ENCODE results near the gene PKD2L1.

Gene PKD2L1

DNA sequence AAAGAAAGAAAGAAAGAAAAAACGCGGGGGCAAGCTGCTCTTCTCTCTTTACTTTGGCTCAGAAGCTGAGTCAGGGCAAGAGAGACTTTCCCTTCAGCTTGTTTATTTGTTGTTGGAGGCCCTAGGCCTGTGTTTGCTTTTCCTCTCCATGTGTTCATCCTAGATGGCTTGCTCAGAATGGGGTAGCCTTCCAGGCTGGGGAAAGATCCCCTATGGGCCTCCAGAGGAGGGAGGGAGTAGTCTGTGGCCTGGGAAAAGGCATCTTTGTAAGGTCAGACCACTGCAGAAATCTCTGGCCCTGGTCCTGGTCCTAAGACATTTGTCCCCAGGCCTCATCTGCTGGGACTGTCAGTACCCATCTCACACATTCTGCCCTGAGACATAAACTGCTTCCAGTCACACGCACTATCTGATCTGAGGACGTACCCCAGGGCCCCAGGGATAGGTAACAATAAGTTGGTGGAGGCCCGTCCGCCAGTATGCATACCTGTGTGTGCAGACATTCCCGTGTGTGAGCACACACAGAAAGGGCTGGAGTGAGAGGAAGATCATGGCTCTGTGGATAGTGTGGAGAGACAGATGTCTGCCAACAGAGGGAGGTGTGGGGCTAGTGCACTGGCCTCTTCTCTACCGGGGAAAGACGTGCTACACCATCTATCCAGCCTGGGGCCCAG lies 12.1 kb upstream of the PKD2L1 start:
- TF ChIP-seq SIN3A (IDR thresholded peaks at IDR 0.05; ENCODE audit: borderline replicate concordance, insufficient read depth, low read length) (no peak), TAF1 (IDR thresholded peaks at IDR 0.05; ENCODE audit: borderline replicate concordance, insufficient read depth, low read length) (no peak), FOXP2 (optimal IDR thresholded peaks at IDR 0.05; ENCODE audit: borderline replicate concordance, extremely low read depth, extremely low read length, insufficient read depth) (no peak), POLR2AphosphoS5 (IDR thresholded peaks at IDR 0.05; ENCODE audit: low read depth, low read length) (no peak)
- TF ChIP-seq, protein P1, sequence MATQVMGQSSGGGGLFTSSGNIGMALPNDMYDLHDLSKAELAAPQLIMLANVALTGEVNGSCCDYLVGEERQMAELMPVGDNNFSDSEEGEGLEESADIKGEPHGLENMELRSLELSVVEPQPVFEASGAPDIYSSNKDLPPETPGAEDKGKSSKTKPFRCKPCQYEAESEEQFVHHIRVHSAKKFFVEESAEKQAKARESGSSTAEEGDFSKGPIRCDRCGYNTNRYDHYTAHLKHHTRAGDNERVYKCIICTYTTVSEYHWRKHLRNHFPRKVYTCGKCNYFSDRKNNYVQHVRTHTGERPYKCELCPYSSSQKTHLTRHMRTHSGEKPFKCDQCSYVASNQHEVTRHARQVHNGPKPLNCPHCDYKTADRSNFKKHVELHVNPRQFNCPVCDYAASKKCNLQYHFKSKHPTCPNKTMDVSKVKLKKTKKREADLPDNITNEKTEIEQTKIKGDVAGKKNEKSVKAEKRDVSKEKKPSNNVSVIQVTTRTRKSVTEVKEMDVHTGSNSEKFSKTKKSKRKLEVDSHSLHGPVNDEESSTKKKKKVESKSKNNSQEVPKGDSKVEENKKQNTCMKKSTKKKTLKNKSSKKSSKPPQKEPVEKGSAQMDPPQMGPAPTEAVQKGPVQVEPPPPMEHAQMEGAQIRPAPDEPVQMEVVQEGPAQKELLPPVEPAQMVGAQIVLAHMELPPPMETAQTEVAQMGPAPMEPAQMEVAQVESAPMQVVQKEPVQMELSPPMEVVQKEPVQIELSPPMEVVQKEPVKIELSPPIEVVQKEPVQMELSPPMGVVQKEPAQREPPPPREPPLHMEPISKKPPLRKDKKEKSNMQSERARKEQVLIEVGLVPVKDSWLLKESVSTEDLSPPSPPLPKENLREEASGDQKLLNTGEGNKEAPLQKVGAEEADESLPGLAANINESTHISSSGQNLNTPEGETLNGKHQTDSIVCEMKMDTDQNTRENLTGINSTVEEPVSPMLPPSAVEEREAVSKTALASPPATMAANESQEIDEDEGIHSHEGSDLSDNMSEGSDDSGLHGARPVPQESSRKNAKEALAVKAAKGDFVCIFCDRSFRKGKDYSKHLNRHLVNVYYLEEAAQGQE (IDR thresholded peaks at IDR 0.05; ENCODE audit: insufficient read depth in 1 of 2, low read depth in 2 of 2, low read length in 2 of 2), result no peak

DNA sequence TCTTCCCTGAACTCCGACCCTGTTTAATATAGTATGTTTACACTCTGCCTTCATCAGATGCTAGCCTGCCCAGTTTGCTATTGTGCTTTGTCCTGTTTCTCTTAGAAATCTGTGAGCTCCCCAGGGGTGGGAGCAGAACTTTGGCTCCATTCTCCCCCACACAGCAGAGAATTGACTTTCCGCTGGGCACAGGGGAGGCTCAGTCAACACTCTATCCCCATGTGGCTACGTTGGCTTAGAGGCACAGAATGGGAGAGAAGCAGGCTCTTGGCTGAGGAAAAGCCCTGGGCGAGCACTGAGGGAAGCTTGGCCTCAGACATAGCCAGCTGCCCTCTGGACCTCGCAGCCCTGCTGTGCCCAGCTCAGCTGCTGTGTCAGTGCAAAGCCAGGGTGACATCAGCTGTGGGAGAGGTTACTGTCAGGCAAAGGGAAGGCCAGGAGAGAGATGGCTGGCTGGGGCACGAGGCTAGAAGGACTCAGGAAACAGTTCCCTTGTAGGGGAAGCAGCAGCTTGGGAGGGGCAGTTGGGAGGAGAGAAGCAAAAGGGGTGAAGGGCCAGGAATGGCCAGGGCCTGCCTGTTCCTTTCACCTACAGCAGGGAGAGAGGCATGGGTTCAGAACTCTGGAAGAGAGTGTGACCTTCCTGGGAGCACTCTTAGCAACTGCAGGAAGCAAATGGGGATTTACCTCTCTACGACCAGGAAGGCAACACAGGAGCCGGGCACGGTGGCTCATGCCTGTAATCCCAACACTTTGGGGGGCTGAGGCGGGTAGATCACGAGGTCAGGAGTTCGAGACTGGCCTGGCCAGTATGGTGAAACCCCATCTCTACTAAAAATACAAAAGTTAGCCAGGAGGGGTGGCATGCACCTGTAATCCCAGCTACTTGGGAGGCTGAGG lies 11.2 kb upstream of the PKD2L1 start:
- no peak for TF ChIP-seq FOXP2 (optimal IDR thresholded peaks at IDR 0.05; ENCODE audit: borderline replicate concordance, extremely low read depth, extremely low read length, insufficient read depth)
- TF ChIP-seq, protein P1 (IDR thresholded peaks at IDR 0.05; ENCODE audit: insufficient read depth in 1 of 2, low read depth in 2 of 2, low read length in 2 of 2), result no peak
- no peak for TF ChIP-seq POLR2AphosphoS5 (IDR thresholded peaks at IDR 0.05; ENCODE audit: low read depth, low read length)
- no peak for TF ChIP-seq SIN3A (IDR thresholded peaks at IDR 0.05; ENCODE audit: borderline replicate concordance, insufficient read depth, low read length)
- TF ChIP-seq TAF1 (IDR thresholded peaks at IDR 0.05; ENCODE audit: borderline replicate concordance, insufficient read depth, low read length), result no peak

DNA sequence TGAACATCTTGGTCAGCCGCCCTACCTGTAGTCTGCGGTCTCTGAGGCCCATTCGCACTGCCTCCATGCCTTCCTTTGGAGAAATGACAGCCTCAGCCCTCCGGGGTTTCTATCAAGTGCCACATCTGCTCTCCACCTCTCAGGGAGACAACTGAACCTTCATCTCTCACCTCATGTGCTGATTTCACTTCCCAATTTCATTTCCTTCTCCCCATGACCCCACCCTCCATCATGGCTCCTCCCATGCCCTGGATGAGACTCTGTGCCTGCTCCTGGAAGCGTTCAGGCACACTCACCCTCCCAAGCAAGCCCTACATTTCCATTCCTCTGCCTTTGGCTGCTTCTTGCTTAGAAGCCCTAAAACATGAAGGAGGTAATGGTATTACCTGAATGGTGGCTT lies 9.2 kb upstream of the PKD2L1 start:
- TF ChIP-seq SIN3A (IDR thresholded peaks at IDR 0.05; ENCODE audit: borderline replicate concordance, insufficient read depth, low read length) (no peak), FOXP2 (optimal IDR thresholded peaks at IDR 0.05; ENCODE audit: borderline replicate concordance, extremely low read depth, extremely low read length, insufficient read depth) (no peak), TAF1 (IDR thresholded peaks at IDR 0.05; ENCODE audit: borderline replicate concordance, insufficient read depth, low read length) (no peak), POLR2AphosphoS5 (IDR thresholded peaks at IDR 0.05; ENCODE audit: low read depth, low read length) (no peak)
- TF ChIP-seq, protein P1 (IDR thresholded peaks at IDR 0.05; ENCODE audit: insufficient read depth in 1 of 2, low read depth in 2 of 2, low read length in 2 of 2), result no peak

DNA sequence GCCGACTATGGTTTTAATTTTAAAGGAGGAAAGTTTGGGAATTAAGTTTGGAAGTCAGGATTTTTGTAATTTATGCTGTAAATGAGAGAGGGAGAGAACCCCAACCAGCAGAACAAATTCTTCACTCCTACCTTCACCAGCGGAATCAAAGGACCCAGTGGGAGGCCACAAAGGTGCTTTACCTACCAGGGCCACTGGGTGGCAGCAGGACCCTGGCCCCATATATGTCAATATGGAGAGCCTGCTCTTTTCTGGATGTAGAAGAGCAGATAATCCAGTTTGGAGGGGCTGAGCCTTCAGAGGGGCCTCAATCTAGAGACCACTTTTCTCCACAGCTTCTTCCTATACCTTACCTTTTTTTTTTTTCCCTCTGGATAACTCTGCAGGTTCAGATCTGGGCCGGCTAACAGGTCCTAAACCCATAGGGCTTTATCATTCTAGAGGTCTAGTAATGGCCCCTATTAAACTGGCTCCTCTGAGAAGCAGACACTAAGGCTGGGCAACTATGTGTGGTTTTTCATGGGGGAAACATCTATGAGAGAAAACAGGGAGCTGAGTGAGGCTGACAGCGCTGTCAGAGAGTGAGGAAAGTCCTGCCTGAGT lies 8.5 kb upstream of the PKD2L1 start:
- TF ChIP-seq TAF1 (IDR thresholded peaks at IDR 0.05; ENCODE audit: borderline replicate concordance, insufficient read depth, low read length) (no peak), SIN3A (IDR thresholded peaks at IDR 0.05; ENCODE audit: borderline replicate concordance, insufficient read depth, low read length) (no peak), POLR2AphosphoS5 (IDR thresholded peaks at IDR 0.05; ENCODE audit: low read depth, low read length) (no peak), FOXP2 (optimal IDR thresholded peaks at IDR 0.05; ENCODE audit: borderline replicate concordance, extremely low read depth, extremely low read length, insufficient read depth) (no peak)
- TF ChIP-seq, protein P1 (IDR thresholded peaks at IDR 0.05; ENCODE audit: insufficient read depth in 1 of 2, low read depth in 2 of 2, low read length in 2 of 2), result no peak

All from PFSK-1 (cell line).